B cell (primary cell): ENCODE data around the gene CDCA5.

ENCODE experiments used
- EZH2 ChIP-seq: IDR thresholded peaks from 2 replicates; pipeline ENCODE4 v1.6.1; 2012; ENCODE audit warnings: borderline replicate concordance, low read depth, mild to moderate bottlenecking, moderate library complexity, low read length; ENCODE audit not compliant: insufficient read depth, poor library complexity, severe bottlenecking
- TF ChIP-seq, protein P1 (sequence below): fragments of 200-600 bp; IDR thresholded peaks from one replicate; pipeline ENCODE4 v1.8.0; 2022; ENCODE audit warnings: antibody characterized with exemption, mild to moderate bottlenecking

- no peak for TF ChIP-seq EZH2
- TF ChIP-seq, protein P1, sequence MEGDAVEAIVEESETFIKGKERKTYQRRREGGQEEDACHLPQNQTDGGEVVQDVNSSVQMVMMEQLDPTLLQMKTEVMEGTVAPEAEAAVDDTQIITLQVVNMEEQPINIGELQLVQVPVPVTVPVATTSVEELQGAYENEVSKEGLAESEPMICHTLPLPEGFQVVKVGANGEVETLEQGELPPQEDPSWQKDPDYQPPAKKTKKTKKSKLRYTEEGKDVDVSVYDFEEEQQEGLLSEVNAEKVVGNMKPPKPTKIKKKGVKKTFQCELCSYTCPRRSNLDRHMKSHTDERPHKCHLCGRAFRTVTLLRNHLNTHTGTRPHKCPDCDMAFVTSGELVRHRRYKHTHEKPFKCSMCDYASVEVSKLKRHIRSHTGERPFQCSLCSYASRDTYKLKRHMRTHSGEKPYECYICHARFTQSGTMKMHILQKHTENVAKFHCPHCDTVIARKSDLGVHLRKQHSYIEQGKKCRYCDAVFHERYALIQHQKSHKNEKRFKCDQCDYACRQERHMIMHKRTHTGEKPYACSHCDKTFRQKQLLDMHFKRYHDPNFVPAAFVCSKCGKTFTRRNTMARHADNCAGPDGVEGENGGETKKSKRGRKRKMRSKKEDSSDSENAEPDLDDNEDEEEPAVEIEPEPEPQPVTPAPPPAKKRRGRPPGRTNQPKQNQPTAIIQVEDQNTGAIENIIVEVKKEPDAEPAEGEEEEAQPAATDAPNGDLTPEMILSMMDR = no peak
These were observed 44.6 kb upstream of the CDCA5 start for GRCh38 chr11:65128182-65129145.
